ENCODE data around the gene DLG2.

DNA sequence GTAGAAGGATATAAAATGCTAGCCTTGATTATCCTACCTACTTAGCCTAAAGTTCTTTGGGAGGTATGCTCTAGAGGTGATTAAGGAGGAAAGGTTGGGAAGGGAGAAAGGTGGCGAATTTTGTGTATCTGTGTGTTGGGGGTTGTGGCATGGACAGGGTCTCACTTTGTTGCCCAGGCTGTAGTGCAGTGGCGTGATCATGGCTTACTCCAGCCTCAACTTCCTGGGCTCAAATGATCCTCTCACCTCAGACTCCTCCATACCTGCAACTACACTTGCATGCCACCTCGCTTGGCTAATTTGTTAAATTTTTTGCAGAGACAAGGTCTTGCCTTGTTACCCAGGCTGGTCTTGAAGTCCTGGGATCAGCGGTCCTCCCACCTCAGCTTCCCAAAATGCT, 1094.8 kb downstream of the DLG2 start:
- TF ChIP-seq POLR2A (IDR thresholded peaks at IDR 0.05), result no peak
- TF ChIP-seq, protein P1, sequence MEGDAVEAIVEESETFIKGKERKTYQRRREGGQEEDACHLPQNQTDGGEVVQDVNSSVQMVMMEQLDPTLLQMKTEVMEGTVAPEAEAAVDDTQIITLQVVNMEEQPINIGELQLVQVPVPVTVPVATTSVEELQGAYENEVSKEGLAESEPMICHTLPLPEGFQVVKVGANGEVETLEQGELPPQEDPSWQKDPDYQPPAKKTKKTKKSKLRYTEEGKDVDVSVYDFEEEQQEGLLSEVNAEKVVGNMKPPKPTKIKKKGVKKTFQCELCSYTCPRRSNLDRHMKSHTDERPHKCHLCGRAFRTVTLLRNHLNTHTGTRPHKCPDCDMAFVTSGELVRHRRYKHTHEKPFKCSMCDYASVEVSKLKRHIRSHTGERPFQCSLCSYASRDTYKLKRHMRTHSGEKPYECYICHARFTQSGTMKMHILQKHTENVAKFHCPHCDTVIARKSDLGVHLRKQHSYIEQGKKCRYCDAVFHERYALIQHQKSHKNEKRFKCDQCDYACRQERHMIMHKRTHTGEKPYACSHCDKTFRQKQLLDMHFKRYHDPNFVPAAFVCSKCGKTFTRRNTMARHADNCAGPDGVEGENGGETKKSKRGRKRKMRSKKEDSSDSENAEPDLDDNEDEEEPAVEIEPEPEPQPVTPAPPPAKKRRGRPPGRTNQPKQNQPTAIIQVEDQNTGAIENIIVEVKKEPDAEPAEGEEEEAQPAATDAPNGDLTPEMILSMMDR (IDR thresholded peaks at IDR 0.05), result no peak
